Retina (tissue), 1 donor: ENCODE measurements around the gene VWA1.
"Not testable (repeated sequence)": the region's sequence is repeated elsewhere in the genome, so short reads cannot be mapped to it uniquely, and the experiment has no call there.

Experiments used
- DNase-seq: peaks from one replicate; pipeline ENCODE4 v3.0.0-alpha.2; 2016

The VWA1 gene

DNA sequence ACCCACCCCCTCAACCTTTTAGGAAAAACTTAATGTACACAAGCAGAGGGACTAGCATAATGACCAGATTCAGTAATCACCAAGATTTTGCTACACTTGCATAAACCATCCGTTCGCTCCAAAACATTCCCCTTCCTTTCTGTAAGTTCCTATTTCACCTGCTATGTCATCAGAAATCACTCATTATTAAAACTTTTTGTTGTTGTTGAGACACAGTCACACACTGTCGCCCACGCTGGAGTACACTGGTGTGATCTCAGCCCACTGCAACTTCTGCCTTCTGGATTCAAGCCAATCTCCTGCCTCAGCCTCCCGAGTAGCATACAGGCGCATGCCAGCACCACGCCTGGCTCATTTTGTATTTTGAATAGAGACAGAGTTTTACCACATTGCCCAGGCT is 31.8 kb upstream of the VWA1 start:
- no peak for DNase-seq

GRCh38 chr1:1406101-1406820 is 29.2 kb upstream of the VWA1 start:
- no peak for DNase-seq

DNA sequence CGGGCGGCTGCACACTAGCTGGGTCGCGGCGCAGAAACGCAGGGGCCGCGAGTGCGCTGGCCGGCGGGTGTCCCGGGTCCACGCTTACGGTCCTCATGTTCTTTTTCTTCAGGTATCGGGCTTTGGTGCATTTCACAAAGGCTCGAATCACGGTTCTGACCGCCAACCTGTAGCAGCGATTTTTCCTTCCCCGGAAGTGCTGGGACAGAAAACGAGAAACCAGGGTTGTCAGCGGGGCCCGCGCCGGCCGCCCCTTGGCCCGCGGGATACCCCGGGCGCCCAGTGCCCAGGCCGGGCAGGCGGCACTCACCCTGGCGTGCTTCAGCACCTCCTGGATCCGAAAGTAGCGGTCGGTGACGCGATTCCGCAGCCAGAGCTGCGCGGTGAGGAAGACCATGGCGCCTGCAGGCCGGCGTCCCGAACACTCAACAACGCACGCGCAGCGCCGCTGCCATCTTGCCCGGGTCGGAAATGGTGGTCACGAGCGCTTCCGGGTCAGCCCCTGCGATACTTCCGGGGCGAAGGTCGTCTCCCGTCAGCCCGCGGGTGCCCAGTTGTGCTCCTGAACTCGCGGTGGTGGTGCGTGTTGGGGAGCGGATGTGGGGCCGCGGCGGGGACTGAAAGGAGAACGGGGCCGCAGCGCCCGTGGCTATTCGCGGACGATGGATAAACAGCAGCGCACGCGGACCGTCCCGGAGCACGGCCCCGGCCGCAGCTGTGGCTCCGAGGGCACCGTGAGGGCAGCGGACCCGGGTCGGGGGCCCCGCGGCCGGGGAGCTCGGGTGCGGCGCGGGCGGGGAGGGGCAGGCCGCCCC is 28.5 kb upstream of the VWA1 start, which contains the start of gene MRPL20:
TSS of gene MRPL20 (minus strand) at position 473 of the 815 bp plus-strand sequence. CDS start at position 397, 76 bp downstream.
- peak; percentile 97 for DNase-seq

GRCh38 chr1:1407636-1408318 is 27.7 kb upstream of the VWA1 start:
- DNase-seq, result peak; percentile 52

DNA sequence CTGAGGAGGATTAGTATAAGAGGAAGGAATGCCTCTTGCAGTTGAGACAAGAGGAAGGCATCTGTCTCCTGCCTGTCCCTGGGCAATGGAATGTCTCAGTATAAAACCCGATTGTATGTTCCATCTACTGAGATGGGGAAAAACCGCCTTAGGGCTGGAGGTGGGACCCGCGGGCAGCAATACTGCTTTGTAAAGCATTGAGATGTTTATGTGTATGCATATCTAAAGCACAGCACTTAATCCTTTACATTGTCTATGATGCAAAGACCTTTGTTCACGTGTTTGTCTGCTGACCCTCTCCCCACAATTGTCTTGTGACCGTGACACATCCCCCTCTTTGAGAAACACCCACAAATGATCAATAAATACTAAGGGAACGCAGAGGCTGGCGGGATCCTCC is 25.3 kb upstream of the VWA1 start:
- DNase-seq, result not testable (repeated sequence)

DNA sequence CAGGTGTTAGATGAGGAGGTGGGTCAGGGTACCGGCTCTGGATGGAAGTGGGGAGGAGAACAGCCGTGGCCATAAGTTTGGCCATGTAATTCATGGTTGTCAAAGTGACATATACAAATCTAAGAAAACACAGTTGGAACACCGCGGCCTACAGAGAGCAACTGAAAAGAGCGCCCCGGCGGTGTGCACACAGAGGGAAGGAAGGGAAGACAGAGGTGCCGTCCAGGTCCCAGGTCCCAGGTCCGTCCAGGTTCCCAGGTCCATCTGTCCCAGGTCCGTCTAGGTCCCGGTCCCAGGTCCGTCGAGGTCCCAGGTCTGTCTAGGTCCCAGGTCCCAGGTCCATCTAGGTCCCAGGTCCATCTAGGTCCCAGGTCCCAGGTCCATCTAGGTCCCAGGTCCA is 23.9 kb upstream of the VWA1 start:
- DNase-seq, result no peak

GRCh38 chr1:1412311-1412902 is 23.1 kb upstream of the VWA1 start:
- not testable (repeated sequence) for DNase-seq

- no peak for DNase-seq
Observed at GRCh38 chr1:1415751-1416150, 19.7 kb upstream of the VWA1 start.

DNA sequence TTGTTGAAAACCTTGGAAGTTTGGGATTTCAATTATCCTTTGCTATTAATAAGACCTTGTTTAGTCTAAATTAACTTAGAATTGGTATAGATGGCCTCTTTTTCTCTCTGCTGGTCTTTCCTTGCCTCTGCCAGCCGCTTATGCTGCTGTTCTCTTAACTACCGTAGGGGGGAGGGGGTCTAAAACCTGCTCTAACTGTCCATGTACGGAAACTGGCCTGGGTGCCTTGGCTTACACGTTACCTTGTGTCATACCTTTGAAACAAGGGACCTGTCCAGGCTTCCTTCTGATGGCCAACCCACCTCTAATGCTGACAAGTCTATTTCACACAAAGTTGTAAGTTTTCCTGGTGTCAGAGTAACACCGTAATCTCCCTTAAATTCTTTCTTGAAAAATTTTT is 18.1 kb upstream of the VWA1 start:
- not testable (repeated sequence) for DNase-seq

GRCh38 chr1:1417825-1418463 is 17.5 kb upstream of the VWA1 start:
- DNase-seq, result peak; percentile 45

- DNase-seq, result peak; percentile 55
Observed at GRCh38 chr1:1418464-1419362, 16.8 kb upstream of the VWA1 start.

DNA sequence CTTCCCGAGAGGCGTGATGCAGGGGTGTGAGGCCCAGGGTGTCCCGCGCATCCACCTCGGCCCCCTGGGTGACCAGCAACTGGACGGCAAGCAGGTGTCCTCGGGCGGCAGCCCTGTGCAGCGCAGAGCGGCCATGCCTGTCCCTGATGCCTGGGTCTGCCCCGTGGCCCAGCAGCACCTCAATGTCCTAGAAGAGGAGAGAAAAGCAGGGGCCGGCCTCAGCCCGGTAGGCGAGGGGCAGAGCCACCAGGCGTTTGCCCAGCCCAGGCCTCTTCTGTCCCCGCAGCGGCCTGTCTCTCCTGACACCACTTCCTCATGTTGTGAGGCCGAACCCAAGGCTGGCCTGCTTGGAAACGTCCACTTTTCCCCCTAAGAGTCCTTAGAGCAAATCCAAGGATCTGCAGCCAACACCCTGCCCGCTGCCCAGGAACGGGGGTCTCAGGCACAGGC is 16.1 kb upstream of the VWA1 start:
- DNase-seq, result no peak

- DNase-seq, result peak; percentile 54
Observed at GRCh38 chr1:1419813-1420653, 15.5 kb upstream of the VWA1 start.

GRCh38 chr1:1420654-1421141 is 14.8 kb upstream of the VWA1 start:
- no peak for DNase-seq

- DNase-seq, result peak; percentile 82
Observed at GRCh38 chr1:1421147-1421906, 14.2 kb upstream of the VWA1 start, which contains the start of gene ANKRD65. ANKRD65 (minus strand) TSS chr1:1421276; CDS start chr1:1421005, 271 bp downstream.

DNA sequence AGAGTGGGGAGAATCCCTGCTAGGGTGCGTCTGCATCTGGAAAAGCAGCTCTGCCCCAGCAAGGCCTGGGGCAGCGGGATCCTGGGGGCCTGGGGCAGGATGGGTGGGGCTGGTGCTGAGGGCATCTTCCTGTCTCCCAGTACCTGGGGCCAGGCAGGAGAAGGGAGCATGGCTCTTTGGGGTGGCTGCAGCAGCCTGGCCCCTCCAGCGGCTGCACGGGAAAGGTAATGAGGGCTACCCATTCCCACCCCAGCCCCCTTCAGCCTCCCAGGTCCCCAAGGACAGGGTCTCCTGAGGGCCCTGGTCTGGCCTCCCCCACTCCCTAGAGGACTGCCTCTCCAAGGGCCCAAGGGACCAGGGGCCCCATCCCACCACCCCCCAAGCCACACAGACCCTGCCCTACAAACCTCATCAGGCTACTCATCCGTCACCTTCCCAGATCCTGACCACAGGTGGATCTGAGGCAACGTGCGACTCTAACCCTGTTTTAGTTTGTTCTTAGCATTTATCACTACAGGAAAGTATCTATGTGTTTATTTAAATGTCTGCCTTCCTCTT is 13.5 kb upstream of the VWA1 start:
- DNase-seq, result no peak

DNA sequence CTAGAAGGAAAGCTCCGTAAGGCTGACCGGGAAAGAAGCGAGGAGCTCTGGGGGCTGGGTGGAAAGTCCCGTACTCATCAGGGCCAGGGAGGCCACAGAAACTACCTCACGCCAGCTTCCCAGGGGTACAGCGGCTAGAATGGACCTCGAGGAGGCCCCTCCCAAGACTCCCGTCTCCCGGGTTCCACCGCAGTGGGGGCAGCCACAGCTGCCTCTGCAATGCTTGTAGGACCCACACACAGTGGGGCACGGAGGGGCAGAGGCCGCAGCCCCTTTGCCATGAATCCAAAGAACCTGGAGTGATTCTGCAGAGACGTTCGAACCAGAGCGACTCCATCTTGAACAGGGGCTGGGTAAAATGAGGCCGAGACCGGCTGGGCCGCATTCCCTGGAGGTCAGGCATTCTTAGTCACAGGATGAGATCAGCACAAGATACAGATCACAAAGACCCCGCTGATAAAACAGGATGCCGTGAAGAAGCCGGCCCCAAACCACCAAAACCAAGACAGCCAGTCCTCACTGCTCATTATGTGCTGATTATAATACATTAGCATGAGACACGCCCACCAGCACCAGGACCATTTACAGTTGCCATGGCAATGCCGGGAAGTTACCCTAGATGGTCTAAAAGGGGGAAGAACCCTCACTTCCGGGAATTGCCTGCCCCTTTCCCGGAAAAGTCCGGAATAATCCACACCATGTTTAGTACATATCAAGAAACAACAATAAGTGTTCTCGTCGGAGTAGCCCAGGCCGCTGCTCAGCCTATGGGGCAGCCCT is 12.8 kb upstream of the VWA1 start:
- DNase-seq, result no peak

DNA sequence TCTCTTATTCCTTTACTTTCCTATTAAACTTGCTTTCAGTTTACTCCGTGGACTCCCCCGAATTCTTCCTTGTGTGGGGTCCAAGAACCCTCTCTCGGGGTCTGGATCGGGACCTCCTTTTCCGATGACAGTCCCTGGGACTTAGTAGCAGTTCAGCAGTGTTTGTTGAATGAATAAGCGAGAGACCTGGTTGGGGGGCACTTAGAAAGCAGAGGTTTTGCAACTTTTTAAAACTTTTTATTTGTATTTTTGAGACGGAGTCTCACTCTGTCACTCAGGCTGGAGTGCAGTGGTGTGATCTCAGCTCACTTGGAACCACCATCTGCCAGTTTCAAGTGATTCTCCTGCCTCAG is 12.3 kb upstream of the VWA1 start:
- no peak for DNase-seq
